Keratinocyte (primary cell): ENCODE results near the gene ST3GAL5. TPM values are rescaled to one million over a fixed set of nuclear protein-coding genes. Genes with fewer than 3 reads are reported as not detected.

Experiments
- DNase-seq: peaks from one replicate; pipeline ENCODE4 v3.0.0-alpha.2; 2011; ENCODE audit warnings: low read depth, missing footprints, low spot score
- FAIRE-seq: peaks from 2 replicates; lab custom pipeline; 2011; peaks lifted over from hg19 to GRCh38; lab: Jason Lieb, UNC
- H2AFZ ChIP-seq: 2 replicates; pipeline ENCODE4 v1.6.0; 2012; ENCODE audit warnings: low read length, control low read depth, inconsistent platforms; ENCODE audit not compliant: control insufficient read depth
- H3K27ac ChIP-seq: 2 replicates; pipeline ENCODE4 v1.5.1; 2011; ENCODE audit warnings: low read length; ENCODE audit not compliant: control insufficient read depth, insufficient read depth
- H3K27me3 ChIP-seq: 3 replicates; pipeline ENCODE4 v1.6.0; 2011; ENCODE audit warnings: low read length; ENCODE audit not compliant: control insufficient read depth, insufficient read depth; ENCODE audit errors: extremely low read depth
- H3K36me3 ChIP-seq, 2 experiments: 2 replicates in 1 of 2; 3 replicates in 1 of 2; pipeline ENCODE4 v1.5.1; 2011; ENCODE audit warnings: low read length in 2 of 2, mild to moderate bottlenecking in 1 of 2; ENCODE audit not compliant: control insufficient read depth in 2 of 2, insufficient read depth in 2 of 2; ENCODE audit errors: extremely low read depth in 1 of 2
- H3K4me1 ChIP-seq: 3 replicates; pipeline ENCODE4 v1.5.1; 2011; ENCODE audit warnings: low read length; ENCODE audit not compliant: control insufficient read depth, insufficient read depth; ENCODE audit errors: extremely low read depth
- H3K4me2 ChIP-seq: 3 replicates; pipeline ENCODE4 v1.6.0; 2011; ENCODE audit warnings: low read depth, low read length; ENCODE audit not compliant: control insufficient read depth, insufficient read depth; ENCODE audit errors: extremely low read depth
- H3K4me3 ChIP-seq, 3 experiments: fragments of 200-600 bp in 1 of 3; sonication (generic) in 1 of 3; 2 replicates in 2 of 3; 3 replicates in 1 of 3; pipeline ENCODE4 v1.5.1; 2011 to 2016; ENCODE audit warnings: low read length in 3 of 3, mild to moderate bottlenecking in 3 of 3, control low read depth in 2 of 3, inconsistent platforms in 1 of 3, low read depth in 1 of 3, mixed read lengths in 1 of 3, mixed run types in 1 of 3, moderate library complexity in 1 of 3; ENCODE audit not compliant: control insufficient read depth in 2 of 3, insufficient read depth in 2 of 3; ENCODE audit errors: extremely low read depth in 1 of 3
- H3K79me2 ChIP-seq: 2 replicates; pipeline ENCODE4 v1.6.0; 2012; ENCODE audit warnings: low read length; ENCODE audit not compliant: control insufficient read depth, insufficient read depth
- H3K9ac ChIP-seq: 3 replicates; pipeline ENCODE4 v1.6.0; 2011; ENCODE audit warnings: low read length; ENCODE audit not compliant: control insufficient read depth, insufficient read depth; ENCODE audit errors: extremely low read depth
- H3K9me1 ChIP-seq: 3 replicates; pipeline ENCODE4 v1.6.0; 2011; ENCODE audit warnings: low read length; ENCODE audit not compliant: control insufficient read depth, insufficient read depth; ENCODE audit errors: extremely low read depth
- H3K9me3 ChIP-seq: 2 replicates; pipeline ENCODE4 v1.5.1; 2012; ENCODE audit warnings: low read depth, low read length; ENCODE audit not compliant: control insufficient read depth
- H4K20me1 ChIP-seq: 3 replicates; pipeline ENCODE4 v1.6.0; 2011; ENCODE audit warnings: low read length; ENCODE audit not compliant: control insufficient read depth, insufficient read depth; ENCODE audit errors: extremely low read depth
- CTCF ChIP-seq, 3 experiments: IDR thresholded peaks in 1 of 3; conservative IDR thresholded peaks in 1 of 3; optimal IDR thresholded peaks in 1 of 3; 2 replicates in 2 of 3; 3 replicates in 1 of 3; pipeline versions ENCODE3 to v1.5.1; 2011; ENCODE audit warnings: low read length in 3 of 3, mild to moderate bottlenecking in 3 of 3, moderate library complexity in 2 of 3, control low read depth in 1 of 3, inconsistent platforms in 1 of 3; ENCODE audit not compliant: insufficient read depth in 2 of 3; ENCODE audit errors: extremely low read depth in 1 of 3
- EZH2 ChIP-seq: IDR thresholded peaks from one replicate; pipeline ENCODE4 v1.6.1; 2012; ENCODE audit warnings: inconsistent platforms, mild to moderate bottlenecking, low read length, moderate library complexity
- dilution Hi-C: fragments of 300-500 bp; cut with MboI; formaldehyde crosslinking; loops from one replicate; pipeline ENCODE4 v1.7.0; 2020; ENCODE audit warnings: low sequenced_read_pairs; ENCODE audit not compliant: extremely low pct_ligation_motif_present
- polyA plus RNA-seq, 5 experiments: library from polyadenylated mRNA; depleted of rRNA in 3 of 5; stranded (reverse) in 3 of 5; stranded (forward) in 1 of 5; unstranded in 1 of 5; fragments of >200 nt; gene quantifications; 1 replicate in 1 of 5; 2 replicates in 3 of 5; 3 replicates in 1 of 5; pipeline versions ENCODE4 v1.2.1 to v1.2.3, GENCODE V29; 2011 to 2012; ENCODE audit warnings: missing spikeins in 2 of 5, low read depth in 1 of 5, low replicate concordance in 1 of 5

ST3GAL5 gene
- polyA plus RNA-seq, 1 donor (not counting 4 experiments of a cell fraction or from before 2014, with no cell fraction given) = 43.5 TPM

GRCh38 chr2:85915606-85916303 lies 27.0 kb upstream of the ST3GAL5 start:
- Histone ChIP-seq H4K20me1 (no peaks in the 10 kb centered on the region), H3K9me3 (peaks cover 3% of the 10 kb centered on the region), H2AFZ (no peak overlapping the region), H3K4me3 (no peak overlapping the region), H3K27ac (no peak overlapping the region), H3K9me1 (no peaks in the 10 kb centered on the region), H3K9ac (no peak overlapping the region), H3K4me1 (peaks cover 19% of the 10 kb centered on the region), H3K79me2 (no peaks in the 10 kb centered on the region), H3K36me3 (no peaks in the 10 kb centered on the region), H3K27me3 (no peaks in the 10 kb centered on the region), H3K4me2 (no peak overlapping the region)
- FAIRE-seq = no peak
- no peak for DNase-seq
- TF ChIP-seq EZH2 (no peak), CTCF (optimal IDR thresholded peaks at IDR 0.05 in 1 of 3, IDR thresholded peaks at IDR 0.05 in 1 of 3, conservative IDR thresholded peaks at IDR 0.05 in 1 of 3; ENCODE audit: extremely low read depth in 1 of 3, insufficient read depth in 2 of 3, low read length in 3 of 3) (no peak)
- dilution Hi-C loops = no loop called here

DNA sequence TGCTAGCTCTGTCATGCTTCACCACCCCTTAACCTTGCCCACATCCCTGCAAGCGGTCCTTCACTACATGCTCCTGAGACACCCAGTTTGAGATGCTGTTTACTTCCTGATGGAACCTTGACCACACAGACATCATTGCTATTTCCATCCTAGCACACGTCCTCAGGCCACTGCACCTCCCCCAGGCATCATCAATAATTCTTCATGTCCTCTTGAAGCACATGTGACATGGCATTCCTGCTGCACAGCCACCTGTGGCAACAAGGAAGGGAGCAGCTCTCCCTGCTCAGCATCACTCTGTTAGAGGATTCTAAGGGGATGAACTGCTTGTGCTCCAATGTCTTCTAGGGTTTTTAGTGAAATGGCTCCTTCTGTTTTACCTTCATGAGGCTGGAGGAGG lies 26.1 kb upstream of the ST3GAL5 start:
- Histone ChIP-seq H3K9ac (no peak overlapping the region), H3K36me3 (no peaks in the 10 kb centered on the region), H3K79me2 (no peaks in the 10 kb centered on the region), H3K4me3 (no peak overlapping the region), H3K27ac (no peak overlapping the region), H3K27me3 (no peaks in the 10 kb centered on the region), H3K9me3 (peaks cover 3% of the 10 kb centered on the region), H3K4me2 (no peak overlapping the region), H4K20me1 (no peaks in the 10 kb centered on the region), H3K4me1 (peaks cover 20% of the 10 kb centered on the region), H3K9me1 (no peaks in the 10 kb centered on the region), H2AFZ (no peak overlapping the region)
- no peak for TF ChIP-seq CTCF (optimal IDR thresholded peaks at IDR 0.05 in 1 of 3, IDR thresholded peaks at IDR 0.05 in 1 of 3, conservative IDR thresholded peaks at IDR 0.05 in 1 of 3; ENCODE audit: extremely low read depth in 1 of 3, insufficient read depth in 2 of 3, low read length in 3 of 3)
- no peak for TF ChIP-seq EZH2
- FAIRE-seq (no peak), DNase-seq (no peak)
- dilution Hi-C loops = no loop called here
